SK-N-SH (cell line): ENCODE data around the gene ZNF101. TPM values are rescaled to one million over a fixed set of nuclear protein-coding genes. Genes with fewer than 3 reads are reported as not detected.

Experiments used
- CTCF ChIA-PET: fragments of 300-600, 350-600 bp; formaldehyde crosslinking; extraction: SDS; loops from one replicate; lab custom pipeline; 2021; lab: Yijun Ruan, JAX
- POLR2A ChIA-PET: fragments of 350-600 bp; sonication (Branson Sonifier 250); formaldehyde crosslinking; extraction: SDS; loops from one replicate; lab custom pipeline; 2020; ENCODE audit warnings: antibody characterized with exemption, inconsistent platforms; lab: Yijun Ruan, JAX
- DNase-seq: peaks from one replicate; pipeline ENCODE4 v3.0.0; 2012
- H2AFZ ChIP-seq: fragments of 200-600 bp; sonication (generic); 2 replicates; pipeline ENCODE4 v1.8.1; 2016; ENCODE audit warnings: antibody characterized with exemption, mild to moderate bottlenecking, low read depth
- H3F3A ChIP-seq: fragments of 200-600 bp; sonication (generic); replicated peaks from 2 replicates; pipeline ENCODE3; 2016; ENCODE audit warnings: antibody characterized with exemption, mild to moderate bottlenecking; ENCODE audit not compliant: insufficient read depth
- H3K27ac ChIP-seq, 2 experiments: fragments of 200-500 bp in 1 of 2; fragments of 200-600 bp in 1 of 2; sonication (Bioruptor generic) in 1 of 2; sonication (generic), shearing (Covaris generic) in 1 of 2; 2 replicates each; pipeline versions ENCODE4 v1.5.1 to v1.6.1; 2014 to 2016; ENCODE audit warnings: low read depth in 2 of 2, inconsistent platforms in 1 of 2, low read length in 1 of 2, mild to moderate bottlenecking in 1 of 2, mixed read lengths in 1 of 2
- H3K27me3 ChIP-seq: fragments of 200-600 bp; sonication (generic), shearing (Covaris generic); 2 replicates; pipeline ENCODE4 v1.6.1; 2016; ENCODE audit warnings: mixed run types; ENCODE audit not compliant: insufficient read depth
- H3K36me3 ChIP-seq, 2 experiments: fragments of 200-500 bp in 1 of 2; fragments of 200-600 bp in 1 of 2; sonication (Bioruptor generic) in 1 of 2; sonication (generic) in 1 of 2; replicated peaks in 1 of 2; 2 replicates each; pipeline versions ENCODE3 to v1.5.1; 2014 to 2016; ENCODE audit warnings: low read length in 1 of 2, mild to moderate bottlenecking in 1 of 2; ENCODE audit not compliant: insufficient read depth in 2 of 2, control insufficient read depth in 1 of 2
- H3K4me1 ChIP-seq, 2 experiments: fragments of 200-500 bp in 1 of 2; fragments of 200-600 bp in 1 of 2; sonication (Bioruptor generic) in 1 of 2; sonication (generic), shearing (Covaris generic) in 1 of 2; 2 replicates each; pipeline versions ENCODE4 v1.5.1 to v1.6.1; 2014 to 2016; ENCODE audit warnings: low read depth in 1 of 2, low read length in 1 of 2, mixed run types in 1 of 2; ENCODE audit not compliant: insufficient read depth in 2 of 2, control insufficient read depth in 1 of 2
- H3K4me2 ChIP-seq: fragments of 200-600 bp; sonication (generic), shearing (Covaris generic); 2 replicates; pipeline ENCODE4 v1.6.1; 2017; ENCODE audit warnings: mixed run types
- H3K4me3 ChIP-seq, 2 experiments: fragments of 200-500 bp in 1 of 2; fragments of 200-600 bp in 1 of 2; sonication (Bioruptor generic) in 1 of 2; sonication (generic), shearing (Covaris generic) in 1 of 2; 2 replicates each; pipeline versions ENCODE4 v1.5.1 to v1.8.1; 2014 to 2016; ENCODE audit warnings: low read depth in 2 of 2, inconsistent platforms in 1 of 2, low read length in 1 of 2, mild to moderate bottlenecking in 1 of 2, mixed read lengths in 1 of 2, moderate library complexity in 1 of 2
- H3K79me2 ChIP-seq: fragments of 200-600 bp; sonication (generic); 2 replicates; pipeline ENCODE4 v1.8.1; 2017; ENCODE audit warnings: mild to moderate bottlenecking; ENCODE audit not compliant: insufficient read depth
- H3K9ac ChIP-seq: fragments of 200-600 bp; sonication (generic); 2 replicates; pipeline ENCODE4 v1.6.1; 2017; ENCODE audit warnings: mixed run types
- H3K9me2 ChIP-seq: fragments of 200-600 bp; sonication (generic); 2 replicates; pipeline ENCODE4 v1.6.1; 2017; ENCODE audit warnings: mixed run types
- H3K9me3 ChIP-seq: fragments of 200-600 bp; sonication (generic); 2 replicates; pipeline ENCODE4 v1.6.1; 2017; ENCODE audit warnings: mixed run types, mild to moderate bottlenecking, moderate library complexity
- H4K20me1 ChIP-seq: fragments of 200-600 bp; sonication (generic); 2 replicates; pipeline ENCODE4 v1.6.1; 2017; ENCODE audit warnings: mild to moderate bottlenecking, mixed run types; ENCODE audit not compliant: insufficient read depth
- CHD2 ChIP-seq: fragments of 150-350 bp; IDR thresholded peaks from 2 replicates; pipeline ENCODE4 v1.6.1; 2018; ENCODE audit warnings: low read length; ENCODE audit not compliant: partially characterized antibody
- FOSL2 ChIP-seq: IDR thresholded peaks from 2 replicates; pipeline ENCODE4 v1.4.0; 2012; ENCODE audit warnings: low read depth, mild to moderate bottlenecking, moderate library complexity, borderline replicate concordance
- GABPA ChIP-seq: IDR thresholded peaks from 2 replicates; pipeline ENCODE4 v1.4.0; 2012; ENCODE audit warnings: low read depth, mild to moderate bottlenecking
- GATA2 ChIP-seq: sonication (generic); formaldehyde crosslinking; IDR thresholded peaks from 2 replicates; pipeline ENCODE4 v1.5.0; 2020; ENCODE audit warnings: mild to moderate bottlenecking, missing genetic modification reagents
- JUND ChIP-seq: IDR thresholded peaks from 2 replicates; pipeline ENCODE4 v1.4.0; 2012
- MAX ChIP-seq: IDR thresholded peaks from 2 replicates; pipeline ENCODE4 v1.4.0; 2012; ENCODE audit warnings: low read depth
- MXI1 ChIP-seq: IDR thresholded peaks from 2 replicates; pipeline ENCODE4 v1.6.1; 2012; ENCODE audit warnings: mild to moderate bottlenecking, low read depth, low read length, improper control_type of control experiment
- NRF1 ChIP-seq: IDR thresholded peaks from 2 replicates; pipeline ENCODE4 v1.6.1; 2012; ENCODE audit warnings: low read depth, mild to moderate bottlenecking, low read length
- PBX3 ChIP-seq: IDR thresholded peaks from 2 replicates; pipeline ENCODE4; 2012
- POLR2AphosphoS5 ChIP-seq: IDR thresholded peaks from 2 replicates; pipeline ENCODE4 v1.6.1; 2012; ENCODE audit warnings: low read depth, low read length
- RAD21 ChIP-seq: IDR thresholded peaks from 2 replicates; pipeline ENCODE4 v1.6.1; 2012; ENCODE audit warnings: mild to moderate bottlenecking, low read length
- TAF1 ChIP-seq: IDR thresholded peaks from 2 replicates; pipeline ENCODE4 v1.6.1; 2012; ENCODE audit warnings: low read depth, mild to moderate bottlenecking, low read length, moderate library complexity, borderline replicate concordance
- TCF12 ChIP-seq: IDR thresholded peaks from 2 replicates; pipeline ENCODE4 v1.4.0; 2012
- USF1 ChIP-seq: IDR thresholded peaks from 2 replicates; pipeline ENCODE4 v1.4.0; 2012; ENCODE audit warnings: low read depth, borderline replicate concordance
- ZBTB33 ChIP-seq: IDR thresholded peaks from 2 replicates; pipeline ENCODE4 v1.4.0; 2012; ENCODE audit warnings: low read depth, borderline replicate concordance
- WGBS: methylation state at CpG from one replicate; pipeline ENCODE4 v1.1.6; 2017; ENCODE audit warnings: low lambda C conversion rate; 5-methylcytosine and 5-hydroxymethylcytosine counted together
- polyA plus RNA-seq, 3 experiments: library from polyadenylated mRNA; depleted of rRNA; stranded (reverse); fragments of >200 nt; gene quantifications; 2 replicates each; pipeline ENCODE4 v1.2.3, GENCODE V29; 2012

ZNF101 gene
- polyA plus RNA-seq, 1 of the 3 experiments (the other 2 are of a cell fraction) = 2.4 TPM

- TF ChIP-seq RAD21 (no peak), JUND (no peak), MXI1 (no peak), USF1 (no peak), GATA2 (CRISPR knock-in tag) (no peak), PBX3 (no peak), NRF1 (no peak)
These were observed 1.5 kb downstream of the ZNF101 start (continued) for GRCh38 chr19:19670070-19670551.

- POLR2A ChIA-PET = no interaction called here
- Histone ChIP-seq H3K9me2 (no peaks in the 10 kb centered on the region), H3K9me3 (no peaks in the 10 kb centered on the region; the same call in 1 of the 2 replicates)
These were observed 4.2 kb downstream of the ZNF101 start for GRCh38 chr19:19672816-19673215.

More at GRCh38 chr19:19672816-19673215, 4.2 kb downstream of the ZNF101 start:
- 97% methylated on average over 3 of the region's 3 CpGs for WGBS
- Histone ChIP-seq H3K4me2 (no peak overlapping the region), H3F3A (no peaks in the 10 kb centered on the region), H3K79me2 (peaks cover 41% of the 10 kb centered on the region), H2AFZ (no peak overlapping the region), H3K27me3 (no peaks in the 10 kb centered on the region), H3K9ac (no peak overlapping the region), H3K36me3 (peaks cover 2 to 42% of the 10 kb centered on the region in 2 experiments), H3K27ac (no peak overlapping the region), H4K20me1 (no peaks in the 10 kb centered on the region), H3K4me3 (no peak overlapping the region), H3K4me1 (peaks cover 0 to 4% of the 10 kb centered on the region in 2 experiments; a peak in 1 of 4 replicates)
- CTCF ChIA-PET = interaction anchor here (0.8 kb wide), 1 partner anchor 284 kb away, joined by 3 read pairs; no protein-coding TSS in a partner anchor
- no peak for DNase-seq
- no peak for TF ChIP-seq NRF1
- no peak for TF ChIP-seq FOSL2
- TF ChIP-seq RAD21 = no peak
- no peak for TF ChIP-seq TCF12
- no peak for TF ChIP-seq GABPA
- no peak for TF ChIP-seq GATA2 (CRISPR knock-in tag)
- TF ChIP-seq MAX = no peak
- no peak for TF ChIP-seq ZBTB33
- no peak for TF ChIP-seq TAF1
- TF ChIP-seq POLR2AphosphoS5 = no peak
- no peak for TF ChIP-seq CHD2
